ENCODE measurements around the gene SCUBE1. TPM values are rescaled to one million over a fixed set of nuclear protein-coding genes. Genes with fewer than 3 reads are reported as not detected.

SCUBE1 gene
- total and polyA plus RNA-seq, 2 of the 4 experiments (the other 2 are of a cell fraction) = not detected

GRCh38 chr22:43182118-43182517 is 161.1 kb downstream of the SCUBE1 start:
- Histone ChIP-seq H4K91ac (ENCODE audit: insufficient read depth, low read depth, low read length) (no peak overlapping the region), H3K4me3 (ENCODE audit: insufficient read depth, low read depth, low read length) (no peak overlapping the region), H3K36me3 (ENCODE audit: control insufficient read depth, insufficient read depth, low read length) (peaks cover 19% of the 10 kb centered on the region; the same call in 1 of the 2 replicates), H3K56ac (ENCODE audit: extremely low read depth, insufficient read depth, low read length) (no peak overlapping the region), H4K5ac (ENCODE audit: low read depth, low read length) (no peak overlapping the region), H3K27me3 (ENCODE audit: control insufficient read depth, insufficient read depth, low read length) (no peaks in the 10 kb centered on the region), H3K4me1 (ENCODE audit: control insufficient read depth, insufficient read depth, low read length) (peaks cover 5% of the 10 kb centered on the region), H4K8ac (ENCODE audit: low read depth in 2 of 2, low read length in 2 of 2) (no peak overlapping the region), H3K27ac (ENCODE audit: insufficient read depth, low read length) (no peak overlapping the region), H2AFZ (replicated peaks; ENCODE audit: low read length, poor library complexity) (no peak overlapping the region), H3K4ac (ENCODE audit: low read depth, low read length) (no peak overlapping the region), H3K23ac (ENCODE audit: low read depth, low read length) (no peak overlapping the region), H3K79me1 (ENCODE audit: low read depth in 1 of 2, low read length in 2 of 2) (peaks cover 3 to 48% of the 10 kb centered on the region in 2 experiments; a peak in 3 of 4 replicates), H2BK15ac (ENCODE audit: low read depth, low read length) (no peak overlapping the region), H3K14ac (replicated peaks; ENCODE audit: low read depth, low read length) (no peak overlapping the region), H3K18ac (ENCODE audit: low read depth, low read length) (no peak overlapping the region), H4K20me1 (ENCODE audit: insufficient read depth, low read length) (peaks cover 17% of the 10 kb centered on the region), H2BK120ac (ENCODE audit: low read depth, low read length) (no peak overlapping the region), H2BK5ac (ENCODE audit: low read depth, low read length, poor library complexity, severe bottlenecking) (no peak overlapping the region), H3K4me2 (ENCODE audit: low read depth, low read length) (no peak overlapping the region), H3K9me1 (ENCODE audit: insufficient read depth, low read length) (peaks cover 18% of the 10 kb centered on the region), H2AK9ac (replicated peaks; ENCODE audit: low read depth, low read length, poor library complexity) (no peak overlapping the region), H3K9me3 (ENCODE audit: control insufficient read depth, insufficient read depth, low read length) (no peaks in the 10 kb centered on the region), H3K9ac (ENCODE audit: low read depth, low read length) (no peak overlapping the region), H2BK20ac (ENCODE audit: low read depth, low read length) (no peak overlapping the region), H2AK5ac (ENCODE audit: low read depth, low read length) (no peak overlapping the region)
- in situ Hi-C loops (cut with MboI; ENCODE audit: low sequenced_read_pairs) = no loop called here
- intact Hi-C loops (cut with micrococcal nuclease) = no loop called here
- ChIA-PET POLR2A (ENCODE audit: unreplicated experiment) (no interaction called here), CTCF (no interaction called here)
- ATAC-seq (ENCODE audit: low read depth) (no peak), DNase-seq (no peak)
- TF ChIP-seq RAD21 (IDR thresholded peaks at IDR 0.05; ENCODE audit: low read length) (no peak), USF2 (IDR thresholded peaks at IDR 0.05; ENCODE audit: low read depth, low read length) (no peak), CTCF (conservative IDR thresholded peaks at IDR 0.05; ENCODE audit: low read depth, low read length) (no peak), FOS (IDR thresholded peaks at IDR 0.05; ENCODE audit: low read depth, low read length) (no peak), MAFK (IDR thresholded peaks at IDR 0.05; ENCODE audit: low read depth, low read length) (no peak), POLR2A (IDR thresholded peaks at IDR 0.05; ENCODE audit: low read depth, low read length) (no peak), RCOR1 (IDR thresholded peaks at IDR 0.05; ENCODE audit: insufficient replicate concordance, low read length) (no peak), NFE2L2 (IDR thresholded peaks at IDR 0.05; ENCODE audit: low read depth, low read length) (no peak), CEBPB (IDR thresholded peaks at IDR 0.05; ENCODE audit: low read depth, low read length) (no peak), MXI1 (IDR thresholded peaks at IDR 0.05; ENCODE audit: borderline replicate concordance, low read depth, low read length) (no peak), BHLHE40 (IDR thresholded peaks at IDR 0.05; ENCODE audit: low read depth, low read length) (no peak), MAZ (IDR thresholded peaks at IDR 0.05; ENCODE audit: borderline replicate concordance, low read depth, low read length) (no peak)
- no TSS peak for BruUV-seq (replicated peaks)
- dilution Hi-C loops (cut with HindIII; ENCODE audit: low sequenced_read_pairs, unreplicated experiment) = no loop called here
- 92% methylated on average over 7 of the region's 10 CpGs; no CpG with 5 or more reads in 1 of the 2 experiments for WGBS, 2 experiments (ENCODE audit: extremely low coverage in 2 of 2, insufficient read length in 1 of 2)

Measured in IMR-90 (cell line).